ENCODE data around the gene HPS1.

DNA sequence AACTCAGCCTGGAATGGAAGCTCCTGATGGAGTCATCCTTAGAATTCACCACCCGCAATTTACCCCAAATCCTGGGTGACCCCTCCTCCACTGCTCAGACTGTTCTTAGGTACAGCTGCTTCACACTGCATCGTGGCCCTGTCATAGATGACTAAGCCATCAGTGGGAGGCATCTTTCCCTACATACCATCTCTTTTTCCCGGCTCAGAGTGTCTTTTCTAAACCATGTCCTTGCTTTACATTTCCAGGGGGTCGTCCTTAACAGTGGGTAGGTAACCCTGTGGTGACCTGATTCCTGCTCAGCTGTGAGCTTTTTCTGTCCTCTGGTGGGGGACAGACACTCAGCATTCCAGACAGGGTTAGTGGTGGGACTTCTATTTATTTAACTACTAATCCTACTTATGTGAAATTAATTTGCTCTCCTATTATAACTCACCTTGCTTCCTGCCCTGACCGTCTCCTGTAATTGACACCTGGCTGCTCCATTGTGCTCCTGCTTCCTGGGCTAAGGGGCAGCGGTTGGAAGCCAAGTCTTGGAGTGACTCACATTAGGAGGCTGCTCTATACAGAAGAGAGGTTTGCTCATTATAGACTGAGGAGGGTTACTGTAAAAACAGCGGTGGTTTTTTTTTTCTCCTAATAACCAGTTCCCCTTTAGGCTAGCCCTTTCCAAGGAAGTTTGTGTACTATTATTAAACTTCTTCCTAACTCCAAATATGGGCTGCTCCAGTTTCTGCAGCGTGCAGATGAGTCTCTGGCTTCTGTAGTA is 72.3 kb downstream of the HPS1 start:
- TF ChIP-seq, protein P1, sequence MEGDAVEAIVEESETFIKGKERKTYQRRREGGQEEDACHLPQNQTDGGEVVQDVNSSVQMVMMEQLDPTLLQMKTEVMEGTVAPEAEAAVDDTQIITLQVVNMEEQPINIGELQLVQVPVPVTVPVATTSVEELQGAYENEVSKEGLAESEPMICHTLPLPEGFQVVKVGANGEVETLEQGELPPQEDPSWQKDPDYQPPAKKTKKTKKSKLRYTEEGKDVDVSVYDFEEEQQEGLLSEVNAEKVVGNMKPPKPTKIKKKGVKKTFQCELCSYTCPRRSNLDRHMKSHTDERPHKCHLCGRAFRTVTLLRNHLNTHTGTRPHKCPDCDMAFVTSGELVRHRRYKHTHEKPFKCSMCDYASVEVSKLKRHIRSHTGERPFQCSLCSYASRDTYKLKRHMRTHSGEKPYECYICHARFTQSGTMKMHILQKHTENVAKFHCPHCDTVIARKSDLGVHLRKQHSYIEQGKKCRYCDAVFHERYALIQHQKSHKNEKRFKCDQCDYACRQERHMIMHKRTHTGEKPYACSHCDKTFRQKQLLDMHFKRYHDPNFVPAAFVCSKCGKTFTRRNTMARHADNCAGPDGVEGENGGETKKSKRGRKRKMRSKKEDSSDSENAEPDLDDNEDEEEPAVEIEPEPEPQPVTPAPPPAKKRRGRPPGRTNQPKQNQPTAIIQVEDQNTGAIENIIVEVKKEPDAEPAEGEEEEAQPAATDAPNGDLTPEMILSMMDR (IDR thresholded peaks at IDR 0.05): no peak
- TF ChIP-seq POLR2A (IDR thresholded peaks at IDR 0.05): no peak
